ENCODE measurements around the gene LPP. TPM values are rescaled to one million over a fixed set of nuclear protein-coding genes. Genes with fewer than 3 reads are reported as not detected.

Gene LPP
- total and polyA plus RNA-seq, 8 donors = 4.9 to 84.4 (median 45.9) TPM

DNA sequence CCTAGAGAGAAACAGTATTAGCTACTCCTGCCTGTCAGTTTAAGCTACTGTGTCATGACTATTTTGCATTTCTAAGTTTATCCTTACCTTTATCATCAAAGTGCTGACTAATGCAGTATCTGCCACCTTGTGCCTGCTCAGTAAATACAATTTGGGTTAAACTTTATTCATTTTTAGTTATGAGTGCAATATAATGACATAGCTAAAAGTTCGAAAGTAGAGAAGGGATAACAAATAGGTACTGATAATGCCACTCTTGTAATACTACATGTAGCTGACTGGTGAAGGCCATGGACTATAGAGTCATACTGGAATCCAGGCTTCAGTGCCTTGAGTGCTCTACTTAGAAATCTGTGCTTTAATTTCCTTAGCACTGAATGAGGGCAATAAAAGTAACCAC, 537.0 kb downstream of the LPP start:
- intact Hi-C loops (cut with DNase I) = no loop called here
- Histone ChIP-seq H3K4me3 (no peak overlapping the region), H3K36me3 (no peaks in the 10 kb centered on the region), H3K9me3 (no peaks in the 10 kb centered on the region), H3K27ac (no peak overlapping the region), H3K27me3 (no peaks in the 10 kb centered on the region), H3K4me1 (peaks cover 4 to 15% (median 7%) of the 10 kb centered on the region in 3 donors)
- no peak for DNase-seq
- no peak for TF ChIP-seq CTCF (IDR thresholded peaks at IDR 0.05)
- 11 to 30% methylated on average over 1 of the region's 1 CpG for WGBS, 2 donors
- FAIRE-seq = no peak
- peak; percentile 34 to 46 (median 40) for ATAC-seq

GRCh38 chr3:188691665-188692064, 537.7 kb downstream of the LPP start:
- H3K4me1 ChIP-seq = peaks cover 4 to 15% (median 7%) of the 10 kb centered on the region in 3 donors
- intact Hi-C loops (cut with DNase I) = no loop called here
- no peak overlapping the region for H3K4me3 ChIP-seq
- no peak for FAIRE-seq
- H3K36me3 ChIP-seq = no peaks in the 10 kb centered on the region
- no peak overlapping the region for H3K27ac ChIP-seq
- ATAC-seq = no peak
- no peaks in the 10 kb centered on the region for H3K27me3 ChIP-seq
- no peaks in the 10 kb centered on the region for H3K9me3 ChIP-seq
- TF ChIP-seq CTCF (IDR thresholded peaks at IDR 0.05) = no peak
- DNase-seq = no peak
- WGBS, 2 donors = 89 to 90% methylated on average over 1 of the region's 1 CpG

DNA sequence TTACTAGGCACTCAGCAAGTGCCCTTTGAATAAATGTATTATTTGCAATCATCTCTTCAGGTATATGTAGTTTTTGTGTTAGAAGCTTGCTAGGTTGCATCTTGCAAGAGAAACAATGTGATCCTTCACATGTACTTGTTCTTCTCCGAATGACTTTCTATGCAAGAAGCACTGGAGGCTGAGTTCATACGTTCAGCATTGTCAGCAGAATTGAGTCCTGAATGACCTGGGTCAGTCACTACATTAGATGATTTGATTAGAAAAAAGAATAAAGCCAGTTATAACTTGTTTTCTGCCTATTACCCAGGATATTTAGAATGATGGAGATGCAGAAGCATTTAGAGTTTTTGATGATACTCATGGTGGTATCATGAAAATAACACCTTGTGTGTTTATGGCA, 538.7 kb downstream of the LPP start:
- TF ChIP-seq CTCF (IDR thresholded peaks at IDR 0.05) = no peak
- intact Hi-C loops (cut with DNase I) = no loop called here
- DNase-seq = no peak

DNA sequence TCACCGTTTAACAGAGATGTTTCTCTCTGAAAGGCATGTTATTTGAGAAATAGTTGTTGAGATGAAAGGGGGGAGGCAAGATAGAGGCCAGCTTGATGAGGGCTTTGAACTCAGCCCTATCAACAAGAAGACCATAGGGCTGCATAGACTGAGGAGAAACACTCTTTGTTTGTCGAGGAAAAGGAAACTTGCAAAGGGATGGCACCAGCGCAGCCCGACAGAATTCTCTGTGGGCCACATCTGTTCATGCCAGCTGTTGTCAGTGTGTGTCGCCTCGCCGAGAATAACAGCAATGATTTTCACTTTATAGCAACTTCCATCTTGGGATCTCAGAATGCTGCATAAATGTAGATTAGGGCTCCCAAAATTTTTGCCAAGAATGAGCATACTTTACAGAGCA, 539.5 kb downstream of the LPP start:
- no peak for TF ChIP-seq CTCF (IDR thresholded peaks at IDR 0.05)
- H3K36me3 ChIP-seq = no peaks in the 10 kb centered on the region
- no peak for ATAC-seq
- H3K4me1 ChIP-seq = peaks cover 4 to 14% (median 7%) of the 10 kb centered on the region in 3 donors
- DNase-seq = no peak
- H3K27me3 ChIP-seq = no peaks in the 10 kb centered on the region
- FAIRE-seq = no peak
- H3K4me3 ChIP-seq = no peak overlapping the region
- WGBS, 2 donors = 93 to 95% methylated on average over 7 of the region's 7 CpGs
- H3K9me3 ChIP-seq = no peaks in the 10 kb centered on the region
- intact Hi-C loops (cut with DNase I) = no loop called here
- no peak overlapping the region for H3K27ac ChIP-seq

More for the DNA sequence above, 538.7 kb downstream of the LPP start:
- Histone ChIP-seq H3K4me1 (peaks cover 4 to 15% (median 7%) of the 10 kb centered on the region in 3 donors), H3K36me3 (no peaks in the 10 kb centered on the region), H3K4me3 (no peak overlapping the region), H3K27me3 (no peaks in the 10 kb centered on the region), H3K9me3 (no peaks in the 10 kb centered on the region), H3K27ac (no peak overlapping the region)
- WGBS, 2 donors = 88 to 91% methylated on average over 2 of the region's 2 CpGs
- ATAC-seq = no peak
- no peak for FAIRE-seq

DNA sequence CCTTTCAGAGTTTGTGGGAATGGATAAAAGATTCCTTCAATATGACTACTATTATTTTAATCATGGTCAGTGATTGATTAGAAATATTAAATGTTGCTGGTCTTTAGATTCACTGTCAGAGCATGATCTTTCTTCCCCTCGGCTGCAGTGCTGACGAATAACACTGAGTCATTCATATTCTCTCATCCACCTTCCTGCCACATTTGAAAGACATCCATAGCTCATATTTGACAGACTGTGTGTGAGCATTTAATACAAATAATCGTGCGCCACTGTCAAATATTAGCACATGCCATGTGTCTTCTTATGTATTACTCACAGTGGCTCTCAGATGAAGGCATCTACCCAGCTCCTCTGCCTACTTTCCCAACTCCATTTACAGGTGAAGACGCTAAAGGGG, 541.3 kb downstream of the LPP start:
- Histone ChIP-seq H3K27ac (no peak overlapping the region), H3K27me3 (no peaks in the 10 kb centered on the region), H3K4me1 (no peaks in the 10 kb centered on the region), H3K9me3 (no peaks in the 10 kb centered on the region), H3K36me3 (no peaks in the 10 kb centered on the region), H3K4me3 (no peak overlapping the region)
- ATAC-seq (no peak), DNase-seq (no peak), FAIRE-seq (no peak)
- no peak for TF ChIP-seq CTCF (IDR thresholded peaks at IDR 0.05)
- intact Hi-C loops (cut with DNase I) = no loop called here
- 92 to 94% methylated on average over 5 of the region's 5 CpGs for WGBS, 2 donors
